Stimulated activated CD8-positive, alpha-beta memory T cell treated with anti-CD3 and anti-CD28 coated beads, Interleukin-7, amount 100 ng/mL, for 48 hours (primary cell): Measurements from ENCODE around the gene RANGAP1.

Experiments
- DNase-seq, 2 donors: peaks; one replicate each; pipeline ENCODE4 v3.0.0-alpha.2; 2020; ENCODE audit warnings: low read depth in 1 of 2; ENCODE audit errors: extremely low read depth in 1 of 2

Gene RANGAP1

GRCh38 chr22:41285820-41286638 lies at the start of gene RANGAP1:
Gene RANGAP1, minus strand, starts transcription at chr22:41286187. Its CDS starts 5,143 bp downstream, at chr22:41281044.
- DNase-seq, result peak; percentile 96 to 98

GRCh38 chr22:41334951-41335635 lies 49.1 kb upstream of the RANGAP1 start:
- DNase-seq, result no peak

DNA sequence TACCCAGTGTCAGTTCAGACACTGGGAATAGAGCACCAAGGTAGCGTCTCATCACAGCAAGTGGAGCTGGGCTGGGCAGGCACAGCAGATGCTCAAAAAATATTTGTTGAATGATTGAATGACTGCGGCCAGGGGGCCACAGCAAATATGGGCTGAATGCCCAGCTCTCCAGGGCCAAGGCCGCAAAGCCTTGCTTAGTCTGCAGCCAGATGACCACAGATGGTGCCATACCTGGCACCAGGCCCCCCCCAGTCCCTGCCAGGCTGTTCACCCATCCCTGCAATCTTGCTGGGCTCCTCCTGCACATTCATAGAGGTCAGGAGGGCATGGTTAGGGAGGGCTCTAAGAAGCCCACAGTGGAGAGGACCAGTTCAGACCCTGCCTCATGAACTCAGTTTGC lies 48.2 kb upstream of the RANGAP1 start:
- no peak for DNase-seq

DNA sequence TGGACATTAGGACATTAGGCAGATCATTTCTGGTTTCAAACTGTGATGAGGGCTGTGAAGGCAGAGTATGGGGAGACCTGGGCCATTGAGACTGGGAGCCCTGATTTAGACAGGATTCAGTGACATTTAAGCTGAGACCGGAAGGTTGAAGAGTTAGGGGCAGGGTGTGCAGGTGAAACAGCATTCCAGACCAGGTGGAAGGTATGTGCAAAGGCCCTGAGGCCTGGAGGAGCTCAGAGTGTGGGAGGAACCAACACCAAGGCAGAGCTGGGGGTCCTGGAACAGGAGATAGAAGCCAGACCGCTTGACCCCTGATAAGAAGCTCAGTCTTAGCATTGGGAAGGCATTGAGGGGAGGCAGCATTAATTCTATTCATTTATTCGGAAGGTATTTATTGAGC lies 47.8 kb upstream of the RANGAP1 start:
- DNase-seq, result no peak

DNA sequence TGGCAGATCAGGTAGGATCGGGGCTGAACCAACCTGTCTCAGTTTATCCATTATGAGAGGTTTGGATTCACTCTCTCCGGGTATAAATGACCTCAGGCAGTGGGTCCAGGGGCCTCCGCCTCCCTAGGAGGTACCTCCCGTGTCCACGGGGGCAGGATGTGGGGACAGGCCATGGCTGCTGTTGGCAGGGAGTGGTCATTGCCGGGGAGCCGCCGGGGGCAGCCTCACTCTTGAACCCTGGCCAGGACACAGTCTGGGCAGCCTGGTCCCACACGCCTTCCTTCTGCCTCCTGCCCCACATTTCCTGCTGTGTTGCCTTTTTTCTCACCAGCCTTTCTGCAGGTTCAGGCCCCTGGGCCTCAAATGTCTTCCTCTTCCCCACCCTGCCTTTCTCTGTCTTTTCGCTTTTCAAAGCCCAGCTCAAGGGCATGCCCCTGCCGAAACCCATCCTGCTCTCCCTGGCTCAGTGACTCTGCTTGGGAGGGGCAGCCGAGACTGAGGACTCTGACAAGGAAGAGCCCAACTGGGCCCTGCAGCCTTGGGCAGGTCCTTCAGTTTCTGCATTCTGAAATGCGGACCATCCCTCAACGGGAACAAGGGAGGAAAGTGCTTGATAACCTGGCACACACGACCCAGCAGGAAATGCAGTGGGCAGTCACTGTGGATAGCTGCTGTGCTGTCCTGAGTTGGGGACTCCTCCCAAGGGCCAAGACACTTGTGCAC lies 46.4 kb upstream of the RANGAP1 start:
- no peak for DNase-seq

- DNase-seq, result no peak
Measured at GRCh38 chr22:41330169-41330568, 44.2 kb upstream of the RANGAP1 start.

DNA sequence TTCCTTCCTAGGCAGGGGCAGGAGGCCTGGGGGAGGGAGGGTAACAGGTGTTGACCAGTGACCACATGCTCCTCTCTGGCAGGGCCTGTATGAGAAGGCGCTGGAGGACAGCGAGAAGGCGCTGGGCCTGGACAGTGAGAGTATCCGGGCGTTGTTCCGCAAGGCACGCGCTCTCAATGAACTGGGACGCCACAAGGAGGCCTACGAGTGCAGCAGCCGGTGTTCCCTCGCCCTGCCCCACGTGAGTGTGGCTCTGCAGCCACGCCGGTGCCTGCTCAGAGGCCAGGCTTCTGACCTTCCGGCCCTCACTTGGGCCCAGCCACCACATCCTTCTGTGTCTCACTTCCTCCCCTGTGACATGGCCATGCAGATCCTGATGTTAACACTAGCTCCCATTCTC lies 41.1 kb upstream of the RANGAP1 start:
- DNase-seq, result no peak

DNA sequence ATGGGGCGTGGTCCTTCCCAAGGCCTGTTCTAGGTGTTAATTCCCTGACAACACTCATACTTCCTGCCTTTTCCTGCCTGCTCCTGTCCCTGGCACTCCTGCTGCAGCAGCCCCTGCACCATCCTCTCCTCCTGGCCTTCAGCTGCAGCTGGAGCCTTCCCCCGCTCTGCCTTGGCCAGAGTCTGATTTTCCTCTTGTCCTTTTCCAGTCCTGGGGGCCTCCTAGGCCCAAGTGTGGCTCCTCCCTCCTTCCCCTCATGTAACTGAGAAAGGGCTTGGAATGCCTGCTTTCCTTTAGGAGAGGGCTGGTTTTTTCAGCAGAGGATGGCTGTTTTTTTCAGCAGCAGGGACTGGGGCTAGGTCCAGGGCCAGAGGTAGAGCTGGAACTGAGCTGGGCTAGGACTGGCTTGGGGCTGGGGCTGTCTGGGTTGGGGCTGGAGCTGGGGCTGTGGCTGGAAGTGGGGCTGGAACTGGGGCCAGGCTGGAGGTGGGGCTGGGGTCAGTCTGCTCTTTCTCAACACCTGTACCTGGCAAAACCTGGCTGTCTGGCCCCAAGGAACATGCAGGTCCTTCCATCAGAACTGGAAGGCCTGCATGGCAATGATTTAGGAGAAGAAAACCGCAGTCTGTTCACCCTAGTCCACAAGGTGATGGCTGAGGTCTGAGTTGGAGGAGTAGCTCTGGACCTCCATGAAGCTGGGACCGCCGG lies 39.0 kb upstream of the RANGAP1 start:
- DNase-seq, result no peak

GRCh38 chr22:41320416-41321240 lies 34.6 kb upstream of the RANGAP1 start:
- no peak for DNase-seq

GRCh38 chr22:41315586-41315985 lies 29.6 kb upstream of the RANGAP1 start:
- no peak for DNase-seq

- DNase-seq, result no peak
Measured at GRCh38 chr22:41314821-41315220, 28.8 kb upstream of the RANGAP1 start.

GRCh38 chr22:41311487-41311886 lies 25.5 kb upstream of the RANGAP1 start:
- DNase-seq, result no peak

DNA sequence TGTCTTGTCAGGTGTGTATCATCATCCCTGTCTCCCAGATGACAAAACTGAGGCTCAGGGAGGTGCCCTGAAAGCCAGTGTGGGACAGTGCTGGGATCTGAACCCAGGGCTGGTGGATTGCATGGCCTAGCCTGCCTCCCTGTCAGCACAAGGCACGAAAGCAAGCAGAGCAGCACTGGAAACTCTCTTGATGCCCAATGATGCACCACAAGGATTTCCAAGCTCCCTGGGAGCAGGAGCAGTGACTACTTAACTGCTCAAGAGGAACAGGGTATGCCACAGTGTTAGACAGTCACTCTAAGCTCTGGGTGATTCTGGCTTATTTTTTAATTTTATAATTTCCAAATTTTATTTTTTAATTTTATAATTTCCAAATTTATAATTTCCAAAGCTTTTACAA lies 24.3 kb upstream of the RANGAP1 start:
- DNase-seq, result no peak

GRCh38 chr22:41308544-41308947 lies 22.6 kb upstream of the RANGAP1 start:
- no peak for DNase-seq

DNA sequence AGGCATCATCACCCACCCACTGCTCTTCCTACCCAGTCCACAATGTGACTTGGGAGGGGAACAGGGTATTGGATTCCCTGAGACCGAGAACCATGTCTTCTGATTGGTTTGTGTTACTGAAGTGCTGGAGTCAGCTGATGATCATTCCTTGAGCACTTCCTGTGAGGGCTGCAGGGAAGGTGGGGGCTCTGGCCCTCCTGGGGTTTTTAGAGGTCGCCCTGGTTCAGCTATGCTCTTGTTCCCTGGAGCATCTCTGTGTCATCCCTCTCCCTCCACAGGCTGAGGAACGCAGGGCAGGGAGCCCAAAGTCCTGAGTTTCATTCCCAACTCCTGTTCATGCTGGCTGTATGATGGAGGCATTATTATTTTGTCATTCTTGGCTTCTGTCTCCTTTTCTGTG lies 22.1 kb upstream of the RANGAP1 start:
- DNase-seq, result no peak

- DNase-seq, result no peak
Measured at GRCh38 chr22:41305646-41306045, 19.7 kb upstream of the RANGAP1 start.

DNA sequence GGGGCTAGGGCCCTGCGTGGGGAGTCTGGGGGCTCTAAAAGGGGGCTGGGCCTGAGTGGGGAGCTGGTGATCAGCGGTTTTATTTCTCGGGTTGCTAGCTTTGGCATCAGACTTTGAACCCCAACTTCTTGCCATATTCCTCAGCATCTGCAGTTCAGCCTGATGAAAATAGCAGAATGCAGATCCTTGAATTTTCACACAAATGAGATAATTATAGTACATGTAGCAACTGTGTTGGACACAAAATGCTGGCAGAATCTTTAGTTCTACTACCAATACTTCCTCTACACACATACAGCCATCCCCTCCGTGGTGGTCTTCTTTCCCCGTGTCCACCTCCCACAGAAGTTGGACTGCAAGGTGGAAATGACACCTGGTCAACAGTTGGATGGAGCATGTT lies 16.8 kb upstream of the RANGAP1 start:
- DNase-seq, result no peak

DNA sequence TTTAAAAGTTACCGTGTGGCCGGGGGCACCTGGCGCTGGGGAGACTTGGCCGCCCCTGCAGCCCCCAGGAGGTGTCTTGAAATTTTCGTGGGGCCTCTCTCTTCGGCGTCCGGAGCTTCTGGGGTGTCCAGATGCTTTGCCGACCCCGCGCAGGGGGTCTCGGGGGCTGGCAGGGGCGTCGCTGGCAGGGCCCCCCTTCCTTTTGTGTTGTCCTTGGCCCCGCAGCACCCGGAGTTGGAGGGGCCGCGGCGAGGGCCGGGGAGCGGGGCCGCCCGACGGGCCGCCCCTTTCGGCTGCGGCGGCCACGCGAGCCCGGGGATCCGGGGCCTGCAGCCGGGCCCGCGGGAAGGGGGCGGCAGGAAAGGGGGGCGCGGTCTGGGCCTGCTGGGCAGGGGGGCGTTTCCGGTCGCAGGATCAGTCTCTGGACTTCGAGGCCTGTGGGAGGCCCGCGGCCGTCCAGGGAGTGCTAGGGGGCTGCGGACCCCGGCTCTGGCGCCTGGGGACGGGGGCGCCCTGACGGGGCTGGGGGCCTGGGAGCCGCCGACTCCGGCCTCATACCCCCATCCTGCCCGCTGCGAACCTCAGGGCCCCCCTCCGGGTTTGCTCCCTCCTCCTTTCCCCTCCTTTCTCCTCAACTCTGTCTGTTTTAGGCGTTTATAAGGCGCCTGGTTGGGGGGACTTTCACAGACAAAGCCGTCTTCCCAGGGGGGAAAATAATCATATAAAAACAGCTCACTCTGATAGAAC lies 16.2 kb upstream of the RANGAP1 start:
- DNase-seq, result no peak
